Endodermal cell (in vitro differentiated cells): ENCODE measurements around the gene KLHL3. TPM values are rescaled to one million over a fixed set of nuclear protein-coding genes. Genes with fewer than 3 reads are reported as not detected.

Experiments used
- DNase-seq: peaks from one replicate; pipeline ENCODE4 v3.0.0-alpha.2; 2017
- H3K27ac ChIP-seq: 2 replicates; pipeline ENCODE4 v1.5.1; 2013; ENCODE audit warnings: mild to moderate bottlenecking, low read depth, low read length, moderate library complexity
- H3K27me3 ChIP-seq: 2 replicates; pipeline ENCODE4 v1.6.1; 2013; ENCODE audit warnings: mild to moderate bottlenecking, low read length, moderate library complexity; ENCODE audit not compliant: insufficient read depth, control insufficient read depth, poor library complexity, severe bottlenecking
- H3K36me3 ChIP-seq: 2 replicates; pipeline ENCODE4 v1.7.0; 2013; ENCODE audit warnings: mild to moderate bottlenecking, low read length, moderate library complexity; ENCODE audit not compliant: control insufficient read depth, insufficient read depth
- H3K4me1 ChIP-seq: one replicate; pipeline ENCODE4 v1.7.0; 2013; ENCODE audit warnings: low read length; ENCODE audit not compliant: control insufficient read depth, insufficient read depth
- H3K4me3 ChIP-seq: 2 replicates; pipeline ENCODE4 v1.5.1; 2013; ENCODE audit warnings: mild to moderate bottlenecking, low read length, moderate library complexity
- H3K9ac ChIP-seq: 2 replicates; pipeline ENCODE4 v1.6.1; 2013; ENCODE audit warnings: mild to moderate bottlenecking, low read length, moderate library complexity; ENCODE audit not compliant: poor library complexity, severe bottlenecking; ENCODE audit errors: extremely low read depth
- H3K9me3 ChIP-seq: 2 replicates; pipeline ENCODE4 v1.6.1; 2013; ENCODE audit warnings: mild to moderate bottlenecking, low read length, moderate library complexity; ENCODE audit not compliant: control insufficient read depth
- H3K27ac Mint-ChIP-seq: 2 replicates; pipeline ENCODE4 v1.8.0; 2020; ENCODE audit warnings: mixed read lengths
- H3K27me3 Mint-ChIP-seq: 2 replicates; pipeline ENCODE4 v1.8.0; 2021; ENCODE audit warnings: mild to moderate bottlenecking, mixed read lengths; ENCODE audit not compliant: insufficient read depth
- H3K36me3 Mint-ChIP-seq: 2 replicates; pipeline ENCODE4 v1.8.0; 2020; ENCODE audit warnings: low read depth, mixed read lengths
- H3K4me1 Mint-ChIP-seq: 2 replicates; pipeline ENCODE4 v1.8.0; 2020; ENCODE audit warnings: mixed read lengths
- H3K4me3 Mint-ChIP-seq: 2 replicates; pipeline ENCODE4 v1.8.0; 2020; ENCODE audit warnings: mild to moderate bottlenecking, moderate library complexity, mixed read lengths
- H3K9me3 Mint-ChIP-seq: 2 replicates; pipeline ENCODE4 v1.8.0; 2020; ENCODE audit warnings: mild to moderate bottlenecking, mixed read lengths
- WGBS, 2 experiments: methylation state at CpG; one replicate each; pipeline versions ENCODE4 v1.1.5 to v1.1.7; 2013; ENCODE audit warnings: missing lambda C conversion rate in 2 of 2, mixed read lengths in 1 of 2; ENCODE audit not compliant: insufficient coverage in 1 of 2, insufficient read length in 1 of 2; 5-methylcytosine and 5-hydroxymethylcytosine counted together
- total RNA-seq, 2 donors: library from RNA; stranded (reverse); fragmentation: NEBNext Ultra II Directional in 1 of 2; extraction: Animal tissue kit (Norgen Biotek cat#: 25700) in 1 of 2; gene quantifications; 2 replicates in 1 of 2; 3 replicates in 1 of 2; pipeline ENCODE4 v1.2.1, GENCODE V29; 2021
- TF ChIP-seq, protein P1 (sequence below): fragments of 200-600 bp; sonication (generic); conservative IDR thresholded peaks from 2 replicates; pipeline ENCODE4 v1.5.0; 2021; ENCODE audit warnings: antibody characterized with exemption, mild to moderate bottlenecking

KLHL3 gene
- total RNA-seq, 2 donors from 2014 or later = 17.5 to 19.4 TPM

- Histone ChIP-seq H3K9me3 (no peaks in the 10 kb centered on the region), H3K4me3 (no peak overlapping the region), H3K27me3 (no peaks in the 10 kb centered on the region), H3K36me3 (no peaks in the 10 kb centered on the region), H3K4me1 (peaks cover 12% of the 10 kb centered on the region), H3K27ac (no peak overlapping the region), H3K9ac (no peak overlapping the region)
- DNase-seq = no peak
- no peaks in the 10 kb centered on the region for H3K9me3 Mint-ChIP-seq
- H3K27ac Mint-ChIP-seq = no peak overlapping the region
- TF ChIP-seq, protein P1, sequence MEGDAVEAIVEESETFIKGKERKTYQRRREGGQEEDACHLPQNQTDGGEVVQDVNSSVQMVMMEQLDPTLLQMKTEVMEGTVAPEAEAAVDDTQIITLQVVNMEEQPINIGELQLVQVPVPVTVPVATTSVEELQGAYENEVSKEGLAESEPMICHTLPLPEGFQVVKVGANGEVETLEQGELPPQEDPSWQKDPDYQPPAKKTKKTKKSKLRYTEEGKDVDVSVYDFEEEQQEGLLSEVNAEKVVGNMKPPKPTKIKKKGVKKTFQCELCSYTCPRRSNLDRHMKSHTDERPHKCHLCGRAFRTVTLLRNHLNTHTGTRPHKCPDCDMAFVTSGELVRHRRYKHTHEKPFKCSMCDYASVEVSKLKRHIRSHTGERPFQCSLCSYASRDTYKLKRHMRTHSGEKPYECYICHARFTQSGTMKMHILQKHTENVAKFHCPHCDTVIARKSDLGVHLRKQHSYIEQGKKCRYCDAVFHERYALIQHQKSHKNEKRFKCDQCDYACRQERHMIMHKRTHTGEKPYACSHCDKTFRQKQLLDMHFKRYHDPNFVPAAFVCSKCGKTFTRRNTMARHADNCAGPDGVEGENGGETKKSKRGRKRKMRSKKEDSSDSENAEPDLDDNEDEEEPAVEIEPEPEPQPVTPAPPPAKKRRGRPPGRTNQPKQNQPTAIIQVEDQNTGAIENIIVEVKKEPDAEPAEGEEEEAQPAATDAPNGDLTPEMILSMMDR = no peak
- no peaks in the 10 kb centered on the region for H3K36me3 Mint-ChIP-seq
- H3K27me3 Mint-ChIP-seq = peaks cover 5% of the 10 kb centered on the region
- peaks cover 13% of the 10 kb centered on the region for H3K4me1 Mint-ChIP-seq
- no peak overlapping the region for H3K4me3 Mint-ChIP-seq
Measured at GRCh38 chr5:137730336-137730735, 5.6 kb downstream of the KLHL3 start.

DNA sequence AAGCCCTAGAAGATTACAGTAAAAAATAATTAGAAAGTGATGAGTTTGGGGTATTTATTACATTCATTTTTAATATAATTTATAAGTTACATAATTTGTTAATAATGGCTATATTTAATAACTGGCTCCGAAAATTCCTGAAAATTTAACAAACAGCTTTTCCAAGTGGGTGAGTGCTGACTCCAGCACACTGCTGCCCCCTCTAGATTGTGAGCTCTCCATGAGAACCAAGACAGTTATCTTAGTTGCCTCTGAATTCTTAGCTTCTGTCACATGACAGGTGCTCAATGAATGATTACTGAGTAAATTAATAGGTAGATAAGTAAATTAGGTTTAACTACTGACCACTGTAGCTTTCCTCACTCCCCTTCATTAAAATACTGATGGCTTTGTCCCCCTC, 7.8 kb downstream of the KLHL3 start:
- Histone ChIP-seq H3K27me3 (no peaks in the 10 kb centered on the region), H3K4me3 (peak overlapping the region; percentile 37), H3K9ac (peak overlapping the region; percentile 66), H3K27ac (no peak overlapping the region), H3K4me1 (peaks cover 11% of the 10 kb centered on the region), H3K36me3 (no peaks in the 10 kb centered on the region), H3K9me3 (peaks cover 2% of the 10 kb centered on the region)
- peaks cover 2% of the 10 kb centered on the region for H3K27me3 Mint-ChIP-seq
- H3K36me3 Mint-ChIP-seq = no peaks in the 10 kb centered on the region
- 82% methylated on average over 1 of the region's 1 CpG; no CpG with 5 or more reads in 1 of the 2 experiments for WGBS, 2 experiments
- TF ChIP-seq, protein P1 = peak; percentile 66
- H3K4me3 Mint-ChIP-seq = no peak overlapping the region
- no peaks in the 10 kb centered on the region for H3K9me3 Mint-ChIP-seq
- DNase-seq = peak; percentile 43
- no peak overlapping the region for H3K27ac Mint-ChIP-seq
- H3K4me1 Mint-ChIP-seq = peaks cover 12% of the 10 kb centered on the region

- H3K4me3 Mint-ChIP-seq = no peak overlapping the region
- TF ChIP-seq, protein P1 = no peak
Measured at GRCh38 chr5:137727623-137728022, 8.3 kb downstream of the KLHL3 start.

More at GRCh38 chr5:137727623-137728022, 8.3 kb downstream of the KLHL3 start:
- Histone ChIP-seq H3K27me3 (no peaks in the 10 kb centered on the region), H3K9me3 (peaks cover 4% of the 10 kb centered on the region), H3K27ac (no peak overlapping the region), H3K4me3 (peak overlapping the region; percentile 37), H3K9ac (peak overlapping the region; percentile 66), H3K4me1 (peaks cover 7% of the 10 kb centered on the region), H3K36me3 (no peaks in the 10 kb centered on the region)
- DNase-seq = peak; percentile 46
- Mint-ChIP-seq H3K27me3 (peaks cover 2% of the 10 kb centered on the region), H3K27ac (no peak overlapping the region), H3K4me1 (peaks cover 8% of the 10 kb centered on the region), H3K9me3 (no peaks in the 10 kb centered on the region), H3K36me3 (no peaks in the 10 kb centered on the region)
- WGBS, 2 experiments = 75 to 100% methylated on average over 1 to 2 of the region's 2 CpGs
